ENCODE data around the gene HSPA4.

DNA sequence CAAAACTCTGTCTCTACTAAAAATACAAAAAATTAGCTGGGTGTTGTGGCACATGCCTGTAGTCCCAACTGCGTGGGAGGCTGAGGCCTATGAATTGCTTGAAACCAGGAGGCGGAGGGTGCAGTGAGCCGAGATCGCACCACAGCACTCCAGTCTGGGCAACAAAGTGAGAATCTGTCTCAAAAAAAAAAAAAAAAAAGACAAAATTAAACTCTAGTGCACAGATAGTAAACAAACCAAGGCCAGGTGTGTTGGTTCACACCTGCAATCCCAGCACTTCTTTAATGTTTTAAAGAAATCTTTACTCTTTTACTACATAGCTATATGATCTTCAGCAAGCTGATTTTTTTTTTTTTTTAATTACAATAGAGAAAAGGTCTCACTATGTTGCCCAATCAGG lies 33.8 kb upstream of the HSPA4 start:
- TF ChIP-seq, protein P1, sequence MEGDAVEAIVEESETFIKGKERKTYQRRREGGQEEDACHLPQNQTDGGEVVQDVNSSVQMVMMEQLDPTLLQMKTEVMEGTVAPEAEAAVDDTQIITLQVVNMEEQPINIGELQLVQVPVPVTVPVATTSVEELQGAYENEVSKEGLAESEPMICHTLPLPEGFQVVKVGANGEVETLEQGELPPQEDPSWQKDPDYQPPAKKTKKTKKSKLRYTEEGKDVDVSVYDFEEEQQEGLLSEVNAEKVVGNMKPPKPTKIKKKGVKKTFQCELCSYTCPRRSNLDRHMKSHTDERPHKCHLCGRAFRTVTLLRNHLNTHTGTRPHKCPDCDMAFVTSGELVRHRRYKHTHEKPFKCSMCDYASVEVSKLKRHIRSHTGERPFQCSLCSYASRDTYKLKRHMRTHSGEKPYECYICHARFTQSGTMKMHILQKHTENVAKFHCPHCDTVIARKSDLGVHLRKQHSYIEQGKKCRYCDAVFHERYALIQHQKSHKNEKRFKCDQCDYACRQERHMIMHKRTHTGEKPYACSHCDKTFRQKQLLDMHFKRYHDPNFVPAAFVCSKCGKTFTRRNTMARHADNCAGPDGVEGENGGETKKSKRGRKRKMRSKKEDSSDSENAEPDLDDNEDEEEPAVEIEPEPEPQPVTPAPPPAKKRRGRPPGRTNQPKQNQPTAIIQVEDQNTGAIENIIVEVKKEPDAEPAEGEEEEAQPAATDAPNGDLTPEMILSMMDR (IDR thresholded peaks at IDR 0.05): no peak
- TF ChIP-seq POLR2A (IDR thresholded peaks at IDR 0.05) (no peak), POLR2AphosphoS5 (IDR thresholded peaks at IDR 0.05) (no peak), EP300 (IDR thresholded peaks at IDR 0.05) (no peak)
